T-helper 1 cell (primary cell): ENCODE data around the gene ABCB11.
"Not testable (repeated sequence)": the region's sequence is repeated elsewhere in the genome, so short reads cannot be mapped to it uniquely, and the experiment has no call there.

Experiments
- DNase-seq, 5 donors: peaks; one replicate each; pipeline ENCODE4 v3.0.0-alpha.2; 2012 to 2020

ABCB11 gene

DNA sequence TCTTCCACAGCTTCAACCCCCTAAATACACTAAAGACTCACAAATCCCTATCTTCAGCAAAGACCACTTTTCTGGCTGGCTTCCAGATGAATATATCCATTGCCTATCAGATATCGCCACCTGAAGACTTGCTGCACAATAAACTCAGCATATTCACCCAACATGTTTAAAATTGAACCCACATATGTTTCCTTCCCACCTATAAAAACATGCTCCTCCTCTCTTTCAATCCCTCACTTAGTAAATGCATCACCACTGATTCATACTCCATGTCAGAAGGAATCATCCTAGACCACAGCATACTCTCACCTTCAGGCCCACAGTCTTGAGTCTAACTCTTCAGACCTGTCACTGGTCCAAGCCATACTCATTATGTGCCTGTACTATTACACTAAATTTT, 146.1 kb downstream of the ABCB11 start:
- no peak for DNase-seq

DNA sequence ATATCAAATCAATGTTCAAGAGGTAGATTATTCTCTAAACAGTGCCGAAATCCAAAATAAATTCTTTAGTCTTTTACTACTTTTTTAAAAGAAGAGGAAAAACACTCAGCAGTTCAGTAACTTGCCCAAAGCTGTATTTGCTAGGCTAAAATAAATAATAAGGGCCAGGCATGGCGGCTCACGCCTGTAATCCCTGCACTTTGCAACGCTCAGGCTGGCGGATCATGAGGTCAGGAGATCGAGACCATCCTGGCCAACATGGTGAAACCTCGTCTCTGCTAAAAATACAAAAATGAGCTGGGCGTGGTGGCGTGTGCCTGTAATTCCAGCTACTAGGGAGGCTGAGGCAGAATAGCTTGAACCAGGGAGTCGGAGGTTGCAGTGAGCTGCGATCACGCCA, 149.0 kb downstream of the ABCB11 start:
- not testable (repeated sequence) for DNase-seq

DNA sequence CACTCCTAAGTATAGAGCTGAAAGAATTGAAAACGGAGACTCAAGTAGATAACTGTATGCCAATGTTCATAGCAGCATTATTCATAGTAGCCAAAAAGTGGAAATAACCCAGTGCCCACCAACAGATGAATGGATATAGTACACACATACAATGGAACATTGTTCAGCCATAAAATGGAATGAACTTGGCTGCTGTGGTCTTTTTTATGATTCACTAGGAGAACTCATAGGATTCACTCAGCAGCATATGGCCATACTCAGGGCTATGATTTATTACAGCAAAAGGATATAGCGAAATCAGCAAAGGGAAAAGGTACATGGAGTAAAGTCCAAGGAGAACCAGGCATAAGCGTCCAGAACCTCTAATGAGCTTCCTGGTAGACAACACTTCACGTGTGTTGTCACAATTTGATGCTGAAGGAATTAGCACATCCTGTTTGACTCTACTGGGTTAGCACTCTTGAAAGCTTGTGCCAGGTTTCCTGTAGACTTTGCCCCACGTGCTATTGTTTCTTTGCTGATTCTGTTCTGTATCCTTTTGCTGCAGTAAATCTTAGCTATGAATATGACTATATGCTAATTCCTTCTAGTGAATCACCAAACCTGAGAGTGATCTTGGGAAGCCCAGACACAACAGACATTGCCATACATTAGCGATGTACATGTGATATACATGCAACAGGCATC, 156.6 kb downstream of the ABCB11 start:
- DNase-seq, result no peak

GRCh38 chr2:168870824-168871223, 160.3 kb downstream of the ABCB11 start:
- not testable (repeated sequence) for DNase-seq
